Fibroblast of skin of left biceps (primary cell): ENCODE results near the gene OLIG2.

Experiments used
- DNase-seq, 2 experiments: peaks; one replicate each; pipeline ENCODE4 v3.0.0-alpha.2; 2013; ENCODE audit warnings: low read depth in 2 of 2

The OLIG2 gene

DNA sequence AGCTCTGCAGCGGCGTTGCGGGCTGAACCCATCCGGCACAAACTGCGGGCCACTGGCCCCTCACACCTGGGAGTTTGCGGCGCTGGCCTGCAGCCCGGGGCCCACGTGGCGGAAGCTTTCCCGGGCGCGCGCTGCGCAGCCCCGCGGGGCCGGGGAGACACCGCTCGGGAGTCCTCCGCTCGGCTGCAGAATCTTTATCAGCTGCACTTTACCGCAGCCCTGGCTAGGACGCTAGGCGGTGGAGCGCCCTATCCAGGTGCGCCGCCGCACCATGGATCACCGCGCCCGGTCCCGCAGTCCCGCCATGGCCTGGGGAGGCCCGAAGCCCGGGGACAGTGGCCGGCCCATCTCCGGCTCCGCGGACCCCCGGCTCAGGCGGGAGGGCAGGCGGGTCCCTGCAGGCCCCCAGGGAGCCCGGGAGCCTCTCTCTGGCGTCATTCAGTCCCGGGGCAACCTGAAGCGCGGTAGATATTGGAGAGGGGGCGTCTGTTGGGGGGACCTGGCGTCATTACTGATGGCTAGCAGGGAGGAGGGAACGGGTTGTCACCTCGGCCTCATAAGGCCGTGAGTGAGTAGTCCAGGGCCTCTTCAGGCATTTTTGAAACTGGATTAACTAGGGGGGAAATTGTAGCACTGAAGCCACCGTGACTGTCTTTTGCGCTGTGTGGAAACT, 5.7 kb upstream of the OLIG2 start:
- DNase-seq = no peak

DNA sequence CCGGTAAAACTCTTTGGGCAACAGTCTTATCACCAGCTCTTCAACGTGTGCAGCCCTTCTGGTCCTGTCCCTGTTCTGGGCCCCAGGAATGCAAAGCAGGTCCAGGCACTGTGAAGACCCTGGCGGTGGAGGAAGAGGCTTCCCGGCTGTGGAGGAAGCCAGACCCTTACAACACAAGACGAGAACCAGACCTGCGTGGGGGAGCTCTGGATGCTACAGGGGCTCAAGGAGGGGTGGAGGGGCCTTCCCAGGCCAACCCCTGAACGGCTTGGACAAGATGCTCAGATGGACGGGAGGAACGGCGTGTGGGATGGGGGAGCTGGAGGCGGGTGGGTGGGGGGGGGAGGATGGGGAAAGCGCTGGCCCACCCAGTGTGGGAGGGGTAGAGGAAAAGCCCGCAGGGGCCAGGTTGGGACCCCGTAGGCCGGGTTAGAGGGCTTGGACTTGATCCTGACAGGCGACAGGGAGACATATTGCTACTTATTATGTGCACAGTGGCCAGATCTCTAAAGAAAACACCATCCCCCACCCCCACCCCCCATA, 5.1 kb upstream of the OLIG2 start:
- no peak for DNase-seq

DNA sequence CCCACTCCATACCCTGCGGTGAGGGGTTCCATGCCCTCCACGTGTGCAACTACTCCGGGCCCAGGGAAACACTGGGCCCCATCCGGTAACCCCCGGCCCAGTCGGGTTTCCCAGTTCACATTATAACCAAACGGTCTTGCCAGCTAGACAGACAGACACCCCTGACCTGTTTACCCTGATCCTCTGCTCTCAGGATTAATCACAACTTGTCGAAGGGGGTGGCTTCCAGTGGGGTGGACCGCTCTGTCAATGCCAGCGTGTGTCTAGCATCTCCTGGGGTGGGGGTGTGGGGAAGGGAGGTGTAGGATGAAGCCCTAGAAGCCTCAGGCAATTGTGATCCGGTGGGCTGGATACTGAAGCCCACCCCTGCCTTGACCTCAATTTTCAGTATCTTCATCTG, 4.6 kb upstream of the OLIG2 start:
- DNase-seq = no peak

DNA sequence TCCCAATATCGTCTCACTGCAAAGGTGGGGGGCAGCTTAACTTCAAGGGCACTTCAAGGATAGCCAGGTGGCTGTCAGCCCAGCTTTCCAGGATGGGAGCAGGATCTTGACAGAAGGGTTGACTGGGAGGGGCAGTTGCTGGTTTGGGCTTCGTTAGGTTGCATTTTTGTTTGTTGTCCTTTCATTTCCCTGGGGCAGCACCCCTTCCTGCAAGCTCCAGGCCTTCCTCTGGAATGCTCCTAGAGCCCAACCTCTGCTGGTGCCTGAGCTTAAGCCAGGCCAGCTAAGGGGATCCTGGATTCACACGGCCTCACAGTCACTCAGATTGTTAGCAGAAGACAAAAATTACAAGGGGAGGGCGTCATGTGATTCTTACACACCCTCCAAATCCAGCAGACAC, 4.1 kb upstream of the OLIG2 start:
- DNase-seq = no peak

DNA sequence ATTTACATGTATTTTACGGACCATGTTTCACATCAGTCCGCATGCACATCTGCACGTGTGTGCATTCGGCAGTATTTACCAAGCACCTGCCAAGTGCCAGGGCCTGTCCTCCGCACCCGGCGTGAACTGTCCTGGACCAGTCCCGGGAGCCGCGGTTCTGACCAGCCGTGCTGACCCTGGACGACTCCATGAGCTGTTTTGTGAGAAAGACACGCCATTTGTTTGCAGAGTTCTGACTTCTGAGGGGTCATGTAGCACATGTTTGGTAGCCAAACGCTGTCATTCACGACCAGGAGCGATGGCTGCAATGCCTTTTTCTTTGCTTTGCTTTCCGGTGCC, 3.3 kb upstream of the OLIG2 start:
- DNase-seq = no peak

DNA sequence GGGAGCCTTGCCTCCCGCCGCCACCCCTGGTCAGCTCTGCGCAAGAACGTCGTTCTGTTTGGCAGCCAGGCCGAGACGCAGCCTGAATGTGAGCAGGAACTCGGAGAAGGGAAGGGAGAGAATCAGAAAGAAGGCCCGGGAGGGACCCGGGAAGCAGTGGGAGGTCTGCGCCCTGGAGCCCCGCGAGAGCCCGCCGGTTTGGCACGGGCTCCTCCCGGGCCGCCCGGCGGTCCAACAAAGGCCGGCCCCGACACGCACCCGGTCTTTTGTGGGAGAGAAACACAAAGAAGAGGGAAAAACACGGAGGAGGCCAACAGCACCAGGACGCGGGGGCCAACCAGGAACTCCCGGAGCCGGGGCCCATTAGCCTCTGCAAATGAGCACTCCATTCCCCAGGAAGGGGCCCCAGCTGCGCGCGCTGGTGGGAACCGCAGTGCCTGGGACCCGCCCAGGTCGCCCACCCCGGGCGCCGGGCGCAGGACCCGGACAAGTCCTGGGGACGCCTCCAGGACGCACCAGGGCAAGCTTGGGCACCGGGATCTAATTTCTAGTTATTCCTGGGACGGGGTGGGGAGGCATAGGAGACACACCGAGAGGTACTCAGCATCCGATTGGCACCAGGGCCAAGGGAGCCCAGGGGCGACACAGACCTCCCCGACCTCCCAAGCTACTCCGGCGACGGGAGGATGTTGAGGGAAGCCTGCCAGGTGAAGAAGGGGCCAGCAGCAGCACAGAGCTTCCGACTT, 2.7 kb upstream of the OLIG2 start:
- no peak for DNase-seq

DNA sequence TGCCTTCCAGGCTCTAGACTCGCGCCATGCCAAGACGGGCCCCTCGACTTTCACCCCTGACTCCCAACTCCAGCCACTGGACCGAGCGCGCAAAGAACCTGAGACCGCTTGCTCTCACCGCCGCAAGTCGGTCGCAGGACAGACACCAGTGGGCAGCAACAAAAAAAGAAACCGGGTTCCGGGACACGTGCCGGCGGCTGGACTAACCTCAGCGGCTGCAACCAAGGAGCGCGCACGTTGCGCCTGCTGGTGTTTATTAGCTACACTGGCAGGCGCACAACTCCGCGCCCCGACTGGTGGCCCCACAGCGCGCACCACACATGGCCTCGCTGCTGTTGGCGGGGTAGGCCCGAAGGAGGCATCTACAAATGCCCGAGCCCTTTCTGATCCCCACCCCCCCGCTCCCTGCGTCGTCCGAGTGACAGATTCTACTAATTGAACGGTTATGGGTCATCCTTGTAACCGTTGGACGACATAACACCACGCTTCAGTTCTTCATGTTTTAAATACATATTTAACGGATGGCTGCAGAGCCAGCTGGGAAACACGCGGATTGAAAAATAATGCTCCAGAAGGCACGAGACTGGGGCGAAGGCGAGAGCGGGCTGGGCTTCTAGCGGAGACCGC, 2.0 kb upstream of the OLIG2 start:
- no peak for DNase-seq

DNA sequence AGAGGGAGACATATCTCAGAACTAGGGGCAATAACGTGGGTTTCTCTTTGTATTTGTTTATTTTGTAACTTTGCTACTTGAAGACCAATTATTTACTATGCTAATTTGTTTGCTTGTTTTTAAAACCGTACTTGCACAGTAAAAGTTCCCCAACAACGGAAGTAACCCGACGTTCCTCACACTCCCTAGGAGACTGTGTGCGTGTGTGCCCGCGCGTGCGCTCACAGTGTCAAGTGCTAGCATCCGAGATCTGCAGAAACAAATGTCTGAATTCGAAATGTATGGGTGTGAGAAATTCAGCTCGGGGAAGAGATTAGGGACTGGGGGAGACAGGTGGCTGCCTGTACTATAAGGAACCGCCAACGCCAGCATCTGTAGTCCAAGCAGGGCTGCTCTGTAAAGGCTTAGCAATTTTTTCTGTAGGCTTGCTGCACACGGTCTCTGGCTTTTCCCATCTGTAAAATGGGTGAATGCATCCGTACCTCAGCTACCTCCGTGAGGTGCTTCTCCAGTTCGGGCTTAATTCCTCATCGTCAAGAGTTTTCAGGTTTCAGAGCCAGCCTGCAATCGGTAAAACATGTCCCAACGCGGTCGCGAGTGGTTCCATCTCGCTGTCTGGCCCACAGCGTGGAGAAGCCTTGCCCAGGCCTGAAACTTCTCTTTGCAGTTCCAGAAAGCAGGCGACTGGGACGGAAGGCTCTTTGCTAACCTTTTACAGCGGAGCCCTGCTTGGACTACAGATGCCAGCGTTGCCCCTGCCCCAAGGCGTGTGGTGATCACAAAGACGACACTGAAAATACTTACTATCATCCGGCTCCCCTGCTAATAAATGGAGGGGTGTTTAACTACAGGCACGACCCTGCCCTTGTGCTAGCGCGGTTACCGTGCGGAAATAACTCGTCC, 1.3 kb upstream of the OLIG2 start:
- DNase-seq = no peak

DNA sequence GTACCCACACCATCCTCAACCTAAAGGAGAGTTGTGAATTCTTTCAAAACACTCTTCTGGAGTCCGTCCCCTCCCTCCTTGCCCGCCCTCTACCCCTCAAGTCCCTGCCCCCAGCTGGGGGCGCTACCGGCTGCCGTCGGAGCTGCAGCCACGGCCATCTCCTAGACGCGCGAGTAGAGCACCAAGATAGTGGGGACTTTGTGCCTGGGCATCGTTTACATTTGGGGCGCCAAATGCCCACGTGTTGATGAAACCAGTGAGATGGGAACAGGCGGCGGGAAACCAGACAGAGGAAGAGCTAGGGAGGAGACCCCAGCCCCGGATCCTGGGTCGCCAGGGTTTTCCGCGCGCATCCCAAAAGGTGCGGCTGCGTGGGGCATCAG, 638 bp upstream of the OLIG2 start:
- no peak for DNase-seq

DNA sequence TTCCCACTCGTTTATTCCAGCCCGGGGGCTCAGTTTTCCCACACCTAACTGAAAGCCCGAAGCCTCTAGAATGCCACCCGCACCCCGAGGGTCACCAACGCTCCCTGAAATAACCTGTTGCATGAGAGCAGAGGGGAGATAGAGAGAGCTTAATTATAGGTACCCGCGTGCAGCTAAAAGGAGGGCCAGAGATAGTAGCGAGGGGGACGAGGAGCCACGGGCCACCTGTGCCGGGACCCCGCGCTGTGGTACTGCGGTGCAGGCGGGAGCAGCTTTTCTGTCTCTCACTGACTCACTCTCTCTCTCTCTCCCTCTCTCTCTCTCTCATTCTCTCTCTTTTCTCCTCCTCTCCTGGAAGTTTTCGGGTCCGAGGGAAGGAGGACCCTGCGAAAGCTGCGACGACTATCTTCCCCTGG, 716 bp downstream of the OLIG2 start:
- DNase-seq = no peak

DNA sequence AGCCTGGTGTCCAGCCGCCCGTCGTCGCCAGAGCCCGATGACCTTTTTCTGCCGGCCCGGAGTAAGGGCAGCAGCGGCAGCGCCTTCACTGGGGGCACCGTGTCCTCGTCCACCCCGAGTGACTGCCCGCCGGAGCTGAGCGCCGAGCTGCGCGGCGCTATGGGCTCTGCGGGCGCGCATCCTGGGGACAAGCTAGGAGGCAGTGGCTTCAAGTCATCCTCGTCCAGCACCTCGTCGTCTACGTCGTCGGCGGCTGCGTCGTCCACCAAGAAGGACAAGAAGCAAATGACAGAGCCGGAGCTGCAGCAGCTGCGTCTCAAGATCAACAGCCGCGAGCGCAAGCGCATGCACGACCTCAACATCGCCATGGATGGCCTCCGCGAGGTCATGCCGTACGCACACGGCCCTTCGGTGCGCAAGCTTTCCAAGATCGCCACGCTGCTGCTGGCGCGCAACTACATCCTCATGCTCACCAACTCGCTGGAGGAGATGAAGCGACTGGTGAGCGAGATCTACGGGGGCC, 1.2 kb downstream of the OLIG2 start:
- DNase-seq = no peak

DNA sequence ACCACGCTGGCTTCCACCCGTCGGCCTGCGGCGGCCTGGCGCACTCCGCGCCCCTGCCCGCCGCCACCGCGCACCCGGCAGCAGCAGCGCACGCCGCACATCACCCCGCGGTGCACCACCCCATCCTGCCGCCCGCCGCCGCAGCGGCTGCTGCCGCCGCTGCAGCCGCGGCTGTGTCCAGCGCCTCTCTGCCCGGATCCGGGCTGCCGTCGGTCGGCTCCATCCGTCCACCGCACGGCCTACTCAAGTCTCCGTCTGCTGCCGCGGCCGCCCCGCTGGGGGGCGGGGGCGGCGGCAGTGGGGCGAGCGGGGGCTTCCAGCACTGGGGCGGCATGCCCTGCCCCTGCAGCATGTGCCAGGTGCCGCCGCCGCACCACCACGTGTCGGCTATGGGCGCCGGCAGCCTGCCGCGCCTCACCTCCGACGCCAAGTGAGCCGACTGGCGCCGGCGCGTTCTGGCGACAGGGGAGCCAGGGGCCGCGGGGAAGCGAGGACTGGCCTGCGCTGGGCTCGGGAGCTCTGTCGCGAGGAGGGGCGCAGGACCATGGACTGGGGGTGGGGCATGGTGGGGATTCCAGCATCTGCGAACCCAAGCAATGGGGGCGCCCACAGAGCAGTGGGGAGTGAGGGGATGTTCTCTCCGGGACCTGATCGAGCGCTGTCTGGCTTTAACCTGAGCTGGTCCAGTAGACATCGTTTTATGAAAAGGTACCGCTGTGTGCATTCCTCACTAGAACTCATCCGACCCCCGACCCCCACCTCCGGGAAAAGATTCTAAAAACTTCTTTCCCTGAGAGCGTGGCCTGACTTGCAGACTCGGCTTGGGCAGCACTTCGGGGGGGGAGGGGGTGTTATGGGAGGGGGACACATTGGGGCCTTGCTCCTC, 1.9 kb downstream of the OLIG2 start:
- DNase-seq = no peak

DNA sequence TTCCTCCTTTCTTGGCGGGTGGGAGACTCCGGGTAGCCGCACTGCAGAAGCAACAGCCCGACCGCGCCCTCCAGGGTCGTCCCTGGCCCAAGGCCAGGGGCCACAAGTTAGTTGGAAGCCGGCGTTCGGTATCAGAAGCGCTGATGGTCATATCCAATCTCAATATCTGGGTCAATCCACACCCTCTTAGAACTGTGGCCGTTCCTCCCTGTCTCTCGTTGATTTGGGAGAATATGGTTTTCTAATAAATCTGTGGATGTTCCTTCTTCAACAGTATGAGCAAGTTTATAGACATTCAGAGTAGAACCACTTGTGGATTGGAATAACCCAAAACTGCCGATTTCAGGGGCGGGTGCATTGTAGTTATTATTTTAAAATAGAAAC, 2.5 kb downstream of the OLIG2 start:
- DNase-seq = no peak

DNA sequence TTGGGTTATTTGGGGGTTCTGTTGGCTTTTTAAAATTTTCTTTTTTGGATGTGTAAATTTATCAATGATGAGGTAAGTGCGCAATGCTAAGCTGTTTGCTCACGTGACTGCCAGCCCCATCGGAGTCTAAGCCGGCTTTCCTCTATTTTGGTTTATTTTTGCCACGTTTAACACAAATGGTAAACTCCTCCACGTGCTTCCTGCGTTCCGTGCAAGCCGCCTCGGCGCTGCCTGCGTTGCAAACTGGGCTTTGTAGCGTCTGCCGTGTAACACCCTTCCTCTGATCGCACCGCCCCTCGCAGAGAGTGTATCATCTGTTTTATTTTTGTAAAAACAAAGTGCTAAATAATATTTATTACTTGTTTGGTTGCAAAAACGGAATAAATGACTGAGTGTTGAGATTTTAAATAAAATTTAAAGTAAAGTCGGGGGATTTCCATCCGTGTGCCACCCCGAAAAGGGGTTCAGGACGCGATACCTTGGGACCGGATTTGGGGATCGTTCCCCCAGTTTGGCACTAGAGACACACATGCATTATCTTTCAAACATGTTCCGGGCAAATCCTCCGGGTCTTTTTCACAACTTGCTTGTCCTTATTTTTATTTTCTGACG, 3.1 kb downstream of the OLIG2 start:
- DNase-seq = no peak

DNA sequence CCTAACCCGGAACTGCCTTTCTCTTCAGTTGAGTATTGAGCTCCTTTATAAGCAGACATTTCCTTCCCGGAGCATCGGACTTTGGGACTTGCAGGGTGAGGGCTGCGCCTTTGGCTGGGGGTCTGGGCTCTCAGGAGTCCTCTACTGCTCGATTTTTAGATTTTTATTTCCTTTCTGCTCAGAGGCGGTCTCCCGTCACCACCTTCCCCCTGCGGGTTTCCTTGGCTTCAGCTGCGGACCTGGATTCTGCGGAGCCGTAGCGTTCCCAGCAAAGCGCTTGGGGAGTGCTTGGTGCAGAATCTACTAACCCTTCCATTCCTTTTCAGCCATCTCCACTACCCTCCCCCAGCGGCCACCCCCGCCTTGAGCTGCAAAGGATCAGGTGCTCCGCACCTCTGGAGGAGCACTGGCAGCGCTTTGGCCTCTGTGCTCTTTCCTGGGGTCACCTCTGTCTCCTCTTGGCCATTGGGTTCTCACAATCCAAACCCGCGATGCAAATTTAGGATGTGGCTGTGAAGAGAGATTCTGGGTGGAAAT, 3.7 kb downstream of the OLIG2 start:
- DNase-seq = no peak

DNA sequence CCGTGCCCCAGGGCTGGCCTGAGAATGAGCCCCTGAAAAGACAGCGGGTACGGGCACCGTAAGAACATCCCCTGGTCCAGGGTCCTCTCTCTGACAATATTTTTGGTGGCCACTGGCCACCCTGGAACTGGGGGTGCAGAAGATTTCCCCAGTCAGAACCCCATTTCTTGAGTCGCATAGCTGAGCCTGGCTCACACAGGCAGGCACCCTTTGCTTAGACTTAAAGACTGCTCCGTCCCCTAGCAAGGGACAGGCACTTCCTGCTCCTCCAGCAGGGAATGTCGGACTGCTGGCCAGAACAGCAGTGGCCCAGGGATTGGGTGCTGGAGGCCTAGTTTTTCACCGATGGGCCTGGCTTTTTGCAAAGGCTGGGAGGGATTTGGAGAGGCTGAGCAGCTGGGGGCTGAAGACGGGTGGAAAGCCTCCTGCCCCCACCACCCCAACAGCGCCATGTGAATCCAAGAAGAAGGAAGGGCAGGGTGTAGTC, 4.3 kb downstream of the OLIG2 start:
- no peak for DNase-seq

DNA sequence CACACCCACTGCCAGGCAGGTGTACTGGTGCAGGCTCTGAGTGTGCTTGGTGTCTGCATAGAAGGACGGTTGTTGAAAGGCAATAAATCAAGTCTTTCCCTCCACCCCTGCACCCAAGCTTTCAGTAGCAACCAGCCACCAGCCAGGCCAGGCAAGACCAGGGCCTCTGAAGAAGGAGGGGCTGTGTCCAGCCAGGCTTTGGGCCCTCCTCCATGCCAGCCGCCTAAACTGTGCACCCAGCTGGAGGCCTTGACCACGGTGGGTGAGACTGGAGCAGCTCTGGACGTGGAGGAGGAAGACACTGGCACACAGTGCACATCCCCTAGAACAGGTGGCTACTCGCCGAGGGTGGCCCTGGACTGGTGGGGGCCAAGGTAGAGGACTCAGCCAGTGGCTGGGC, 4.9 kb downstream of the OLIG2 start:
- no peak for DNase-seq

DNA sequence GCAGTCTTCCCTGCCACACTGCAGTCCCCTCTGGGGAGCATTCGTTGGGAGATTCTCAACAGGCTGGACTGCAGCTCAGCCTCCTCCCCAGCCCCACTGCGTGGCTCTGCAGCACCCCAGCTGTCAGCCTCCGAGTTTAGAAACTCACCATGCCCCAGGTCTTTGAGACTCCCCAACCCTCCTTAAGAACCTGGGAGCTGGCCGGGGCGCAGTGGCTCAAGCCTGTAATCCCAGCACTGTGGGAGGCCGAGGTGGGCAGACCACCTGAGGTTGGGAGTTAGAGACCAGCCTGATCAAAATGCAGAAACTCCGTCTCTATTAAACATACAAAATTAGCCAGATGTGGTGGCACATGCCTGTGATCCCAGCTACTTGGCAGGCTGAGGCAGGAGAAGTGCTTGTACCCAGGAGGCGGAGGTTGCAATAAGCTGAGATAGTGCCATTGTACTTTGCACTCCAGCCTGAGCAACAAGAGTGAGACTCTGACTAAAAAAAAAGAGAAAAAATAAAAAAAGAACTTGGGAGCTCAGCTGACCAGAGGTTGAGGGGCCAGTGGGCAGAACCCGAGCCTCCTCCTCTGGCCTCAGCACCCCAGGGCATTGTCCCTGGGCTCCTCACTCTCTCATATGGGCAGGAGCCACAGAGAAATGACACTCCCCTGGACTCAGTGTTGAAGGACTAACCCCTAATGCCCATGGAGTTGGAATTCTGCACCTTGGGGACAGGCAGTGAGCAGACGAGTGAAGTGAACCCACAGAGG, 5.6 kb downstream of the OLIG2 start:
- DNase-seq = no peak

DNA sequence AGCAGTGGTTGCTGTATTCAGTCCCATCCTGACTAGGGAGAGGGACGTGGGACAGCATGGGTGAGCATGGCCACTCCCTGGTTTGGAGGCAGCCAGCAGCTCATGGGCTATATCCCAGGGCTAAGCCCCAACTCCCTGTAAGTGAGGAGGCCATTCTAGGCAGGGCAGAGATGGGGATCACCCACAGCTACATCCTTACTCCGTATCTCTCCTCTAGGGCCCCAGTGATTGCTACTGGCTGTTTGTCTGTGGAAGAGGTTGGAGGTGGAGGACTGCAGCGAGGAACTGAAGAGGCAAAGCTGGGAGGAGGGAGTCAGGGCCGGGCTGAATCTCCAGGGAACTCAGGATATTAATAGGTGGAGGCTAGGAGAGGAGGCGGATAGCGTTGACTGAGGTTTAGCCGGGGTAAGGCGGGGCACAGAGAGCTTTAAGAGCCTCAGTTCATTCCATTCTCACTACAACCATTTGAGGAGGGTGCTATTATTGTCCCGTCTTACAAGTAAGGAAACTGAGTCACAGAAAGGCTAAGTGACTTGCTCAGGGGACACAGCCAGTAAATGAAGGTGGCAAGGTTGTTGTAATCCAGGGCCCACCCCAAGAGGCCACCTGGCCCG, 6.8 kb downstream of the OLIG2 start:
- DNase-seq = no peak
